ENCODE data around the gene BACH2. TPM values are rescaled to one million over a fixed set of nuclear protein-coding genes. Genes with fewer than 3 reads are reported as not detected.

BACH2 gene
- total and polyA plus RNA-seq, 7 donors, result under 0.01 to 5.6 (median 1.4) TPM

GRCh38 chr6:90098001-90098531 lies 198.6 kb downstream of the BACH2 start:
- peak; percentile 82 for DNase-seq
- TF ChIP-seq POLR2AphosphoS5 (IDR thresholded peaks at IDR 0.05) (peak in 1 of 4 donors; percentile 57), EP300 (IDR thresholded peaks at IDR 0.05) (peak in 1 of 4 donors; percentile 27), POLR2A (IDR thresholded peaks at IDR 0.05) (no peak), CTCF (IDR thresholded peaks at IDR 0.05) (peak in 1 of 4 experiments; percentile 9)
- intact Hi-C loops (cut with DNase I), result loop anchor here (5.0 to 10.0 kb wide), 2 partner anchors 117 to 199 kb away; partner anchors contain the start of gene BACH2
- Histone ChIP-seq H3K27ac (peak overlapping the region; percentile 53 to 81 (median 74)), H3K36me3 (no peaks in the 10 kb centered on the region), H3K9me3 (no peaks in the 10 kb centered on the region), H3K4me1 (peaks cover 0 to 22% (median 19%) of the 10 kb centered on the region in 4 donors), H3K4me3 (no peak overlapping the region), H3K27me3 (no peaks in the 10 kb centered on the region)
- 46 to 47% methylated on average over 4 of the region's 4 CpGs for WGBS, 2 donors

- H3K4me1 ChIP-seq, result peaks cover 0 to 22% (median 19%) of the 10 kb centered on the region in 4 donors
- H3K36me3 ChIP-seq, result no peaks in the 10 kb centered on the region
- H3K4me3 ChIP-seq, result no peak overlapping the region
- intact Hi-C loops (cut with DNase I), result loop anchor here (5.0 to 10.0 kb wide), 2 partner anchors 117 to 200 kb away; partner anchors contain the start of gene BACH2
- H3K27me3 ChIP-seq, result no peaks in the 10 kb centered on the region
- TF ChIP-seq POLR2AphosphoS5 (IDR thresholded peaks at IDR 0.05), result no peak
- 66 to 79% methylated on average over 7 of the region's 7 CpGs for WGBS, 2 donors
- peak overlapping the region; percentile 53 to 81 (median 74) for H3K27ac ChIP-seq
- no peak for DNase-seq
- H3K9me3 ChIP-seq, result no peaks in the 10 kb centered on the region
These were observed 199.3 kb downstream of the BACH2 start for GRCh38 chr6:90097356-90097755.

- Histone ChIP-seq H3K27ac (peak overlapping the region in 3 of 4 donors; percentile 72 to 81 (median 77)), H3K4me1 (peaks cover 0 to 22% (median 19%) of the 10 kb centered on the region in 4 donors), H3K9me3 (no peaks in the 10 kb centered on the region), H3K27me3 (no peaks in the 10 kb centered on the region), H3K4me3 (no peak overlapping the region), H3K36me3 (no peaks in the 10 kb centered on the region)
- intact Hi-C loops (cut with DNase I), result loop anchor here (5.0 to 10.0 kb wide), 2 partner anchors 118 to 200 kb away; partner anchors contain the start of gene BACH2
- no peak for TF ChIP-seq POLR2AphosphoS5 (IDR thresholded peaks at IDR 0.05)
- TF ChIP-seq CTCF (IDR thresholded peaks at IDR 0.05), result no peak
- TF ChIP-seq EP300 (IDR thresholded peaks at IDR 0.05), result no peak
- TF ChIP-seq POLR2A (IDR thresholded peaks at IDR 0.05), result no peak
- WGBS, 2 donors, result 90 to 91% methylated on average over 4 of the region's 4 CpGs
- no peak for DNase-seq
These were observed 199.8 kb downstream of the BACH2 start for GRCh38 chr6:90096818-90097217.

- Histone ChIP-seq H3K36me3 (no peaks in the 10 kb centered on the region), H3K4me1 (peaks cover 0 to 22% (median 19%) of the 10 kb centered on the region in 4 donors), H3K4me3 (no peak overlapping the region), H3K9me3 (no peaks in the 10 kb centered on the region), H3K27ac (no peak overlapping the region), H3K27me3 (no peaks in the 10 kb centered on the region)
- no peak for DNase-seq
- TF ChIP-seq POLR2A (IDR thresholded peaks at IDR 0.05), result no peak
- WGBS, 2 donors, result 75 to 89% methylated on average over 3 of the region's 3 CpGs
- intact Hi-C loops (cut with DNase I), result loop anchor here (5.0 to 10.0 kb wide), 2 partner anchors 119 to 202 kb away; partner anchors contain the start of gene BACH2
These were observed 200.9 kb downstream of the BACH2 start for GRCh38 chr6:90095788-90096187.

GRCh38 chr6:90095145-90095544 lies 201.5 kb downstream of the BACH2 start:
- no peaks in the 10 kb centered on the region for H3K27me3 ChIP-seq
- no peak overlapping the region for H3K27ac ChIP-seq
- no peak for TF ChIP-seq CTCF (IDR thresholded peaks at IDR 0.05)
- TF ChIP-seq EP300 (IDR thresholded peaks at IDR 0.05), result no peak
- no peak for TF ChIP-seq POLR2A (IDR thresholded peaks at IDR 0.05)
- no peak for TF ChIP-seq POLR2AphosphoS5 (IDR thresholded peaks at IDR 0.05)
- H3K36me3 ChIP-seq, result no peaks in the 10 kb centered on the region
- intact Hi-C loops (cut with DNase I), result loop anchor here (5.0 to 10.0 kb wide), 2 partner anchors 120 to 202 kb away; partner anchors contain the start of gene BACH2
- no peak overlapping the region for H3K4me3 ChIP-seq
- peaks cover 0 to 22% (median 19%) of the 10 kb centered on the region in 4 donors for H3K4me1 ChIP-seq
- H3K9me3 ChIP-seq, result no peaks in the 10 kb centered on the region
- DNase-seq, result no peak
- WGBS, 2 donors, result 77 to 90% methylated on average over 2 of the region's 2 CpGs
